ENCODE measurements around the gene CRB2.

Gene CRB2

GRCh38 chr9:123370526-123371227 lies 14.7 kb downstream of the CRB2 start:
- H3K4me3 ChIP-seq (ENCODE audit: control insufficient read depth, low read depth, low read length): no peak overlapping the region
- no peak for TF ChIP-seq CTCF (conservative IDR thresholded peaks at IDR 0.05; ENCODE audit: control insufficient read depth, insufficient read depth, low read depth, low read length)
- DNase-seq (ENCODE audit: low read depth): no peak

GRCh38 chr9:123371228-123371584 lies 15.2 kb downstream of the CRB2 start:
- H3K4me3 ChIP-seq (ENCODE audit: control insufficient read depth, low read depth, low read length): no peak overlapping the region
- TF ChIP-seq CTCF (conservative IDR thresholded peaks at IDR 0.05; ENCODE audit: control insufficient read depth, insufficient read depth, low read depth, low read length): no peak
- DNase-seq (ENCODE audit: low read depth): no peak

- no peak for DNase-seq (ENCODE audit: low read depth)
- H3K4me3 ChIP-seq (ENCODE audit: control insufficient read depth, low read depth, low read length): no peak overlapping the region
- TF ChIP-seq CTCF (conservative IDR thresholded peaks at IDR 0.05; ENCODE audit: control insufficient read depth, insufficient read depth, low read depth, low read length): no peak
Observed at GRCh38 chr9:123371805-123372590, 16.0 kb downstream of the CRB2 start.

GRCh38 chr9:123372766-123373446 lies 16.9 kb downstream of the CRB2 start:
- no peak for TF ChIP-seq CTCF (conservative IDR thresholded peaks at IDR 0.05; ENCODE audit: control insufficient read depth, insufficient read depth, low read depth, low read length)
- DNase-seq (ENCODE audit: low read depth): no peak
- H3K4me3 ChIP-seq (ENCODE audit: control insufficient read depth, low read depth, low read length): no peak overlapping the region

GRCh38 chr9:123373447-123373923 lies 17.5 kb downstream of the CRB2 start:
- H3K4me3 ChIP-seq (ENCODE audit: control insufficient read depth, low read depth, low read length): no peak overlapping the region
- DNase-seq (ENCODE audit: low read depth): no peak
- no peak for TF ChIP-seq CTCF (conservative IDR thresholded peaks at IDR 0.05; ENCODE audit: control insufficient read depth, insufficient read depth, low read depth, low read length)

- no peak for TF ChIP-seq CTCF (conservative IDR thresholded peaks at IDR 0.05; ENCODE audit: control insufficient read depth, insufficient read depth, low read depth, low read length)
- no peak for DNase-seq (ENCODE audit: low read depth)
Observed at GRCh38 chr9:123373946-123374345, 17.9 kb downstream of the CRB2 start.

More at GRCh38 chr9:123373946-123374345, 17.9 kb downstream of the CRB2 start:
- no peak overlapping the region for H3K4me3 ChIP-seq (ENCODE audit: control insufficient read depth, low read depth, low read length)

Measured in fibroblast of mammary gland (primary cell).